ENCODE results near the gene PHGDH.

GRCh38 chr1:119733754-119734153 is 22.0 kb downstream of the PHGDH start:
- TF ChIP-seq POLR2A (IDR thresholded peaks at IDR 0.05; ENCODE audit: low read depth, low read length), result no peak
- no peak for TF ChIP-seq POLR2AphosphoS5 (IDR thresholded peaks at IDR 0.05; ENCODE audit: low read depth, low read length)
- TF ChIP-seq SPI1 (IDR thresholded peaks at IDR 0.05; ENCODE audit: low read depth, low read length), result no peak
